Measurements from ENCODE around the gene PLCD1.
"Not testable (repeated sequence)": the region's sequence is repeated elsewhere in the genome, so short reads cannot be mapped to it uniquely, and the experiment has no call there.

PLCD1 gene

GRCh38 chr3:38029400-38030125, at the start of gene PLCD1:
TSS of gene PLCD1 (minus strand) at chr3:38029642. CDS start at chr3:38029539, 103 bp downstream.
- no peak for DNase-seq

GRCh38 chr3:38077073-38077472, 47.6 kb upstream of the PLCD1 start:
- DNase-seq = not testable (repeated sequence)

GRCh38 chr3:38070013-38070412, 40.6 kb upstream of the PLCD1 start:
- DNase-seq = no peak

- no peak for DNase-seq
Observed at GRCh38 chr3:38067508-38068233, 38.2 kb upstream of the PLCD1 start.

GRCh38 chr3:38064453-38064852, 35.0 kb upstream of the PLCD1 start:
- not testable (repeated sequence) for DNase-seq

GRCh38 chr3:38062809-38063208, 33.4 kb upstream of the PLCD1 start:
- no peak for DNase-seq

GRCh38 chr3:38059591-38059990, 30.1 kb upstream of the PLCD1 start:
- DNase-seq = no peak

GRCh38 chr3:38059148-38059547, 29.7 kb upstream of the PLCD1 start:
- no peak for DNase-seq

GRCh38 chr3:38054499-38055001, 25.1 kb upstream of the PLCD1 start:
- no peak for DNase-seq

GRCh38 chr3:38053813-38054498, 24.5 kb upstream of the PLCD1 start:
- not testable (repeated sequence) for DNase-seq

GRCh38 chr3:38053286-38053685, 23.8 kb upstream of the PLCD1 start:
- DNase-seq = not testable (repeated sequence)

- DNase-seq = no peak
Observed at GRCh38 chr3:38051131-38051530, 21.7 kb upstream of the PLCD1 start.

- no peak for DNase-seq
Observed at GRCh38 chr3:38049358-38050126, 20.1 kb upstream of the PLCD1 start.

- DNase-seq = no peak
Observed at GRCh38 chr3:38047896-38048295, 18.5 kb upstream of the PLCD1 start.

- no peak for DNase-seq
Observed at GRCh38 chr3:38046821-38047220, 17.4 kb upstream of the PLCD1 start.

- DNase-seq = no peak
Observed at GRCh38 chr3:38046027-38046426, 16.6 kb upstream of the PLCD1 start.

GRCh38 chr3:38043486-38043885, 14.0 kb upstream of the PLCD1 start:
- no peak for DNase-seq

GRCh38 chr3:38040401-38040800, 11.0 kb upstream of the PLCD1 start:
- DNase-seq = no peak

GRCh38 chr3:38039899-38040261, 10.4 kb upstream of the PLCD1 start:
- no peak for DNase-seq

GRCh38 chr3:38039101-38039898, 9.9 kb upstream of the PLCD1 start, which contains the start of gene DLEC1:
TSS of gene DLEC1 (plus strand) at chr3:38039208. CDS start at chr3:38039226, 18 bp downstream.
- no peak for DNase-seq

GRCh38 chr3:38038447-38038911, 9.0 kb upstream of the PLCD1 start:
- no peak for DNase-seq

- DNase-seq = no peak
Observed at GRCh38 chr3:38036906-38037305, 7.5 kb upstream of the PLCD1 start.

All from NCI-H446 treated with DMSO at 0.1 percent for 48 hours (cell line).